ENCODE results near the gene TSHZ2.

DNA sequence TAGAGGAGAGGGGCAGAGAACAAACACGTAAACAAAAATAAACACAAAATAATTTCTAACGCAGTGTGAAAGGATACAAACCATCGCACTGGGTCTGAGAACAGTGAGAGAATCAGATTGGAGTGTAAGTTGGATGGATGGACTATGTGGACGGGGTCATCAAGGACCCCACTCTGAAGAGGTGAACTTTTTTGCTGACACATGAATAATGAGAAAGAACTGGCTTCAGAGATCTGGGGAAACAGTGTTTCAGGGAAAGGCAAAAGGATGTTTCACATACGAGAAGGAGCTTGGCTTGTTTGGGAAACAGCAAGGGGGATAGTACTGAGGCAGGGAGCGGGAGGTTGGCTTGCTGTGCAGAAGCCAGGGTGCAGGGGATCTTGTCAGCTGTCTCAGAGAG, 326.1 kb downstream of the TSHZ2 start:
- TF ChIP-seq, protein P1, sequence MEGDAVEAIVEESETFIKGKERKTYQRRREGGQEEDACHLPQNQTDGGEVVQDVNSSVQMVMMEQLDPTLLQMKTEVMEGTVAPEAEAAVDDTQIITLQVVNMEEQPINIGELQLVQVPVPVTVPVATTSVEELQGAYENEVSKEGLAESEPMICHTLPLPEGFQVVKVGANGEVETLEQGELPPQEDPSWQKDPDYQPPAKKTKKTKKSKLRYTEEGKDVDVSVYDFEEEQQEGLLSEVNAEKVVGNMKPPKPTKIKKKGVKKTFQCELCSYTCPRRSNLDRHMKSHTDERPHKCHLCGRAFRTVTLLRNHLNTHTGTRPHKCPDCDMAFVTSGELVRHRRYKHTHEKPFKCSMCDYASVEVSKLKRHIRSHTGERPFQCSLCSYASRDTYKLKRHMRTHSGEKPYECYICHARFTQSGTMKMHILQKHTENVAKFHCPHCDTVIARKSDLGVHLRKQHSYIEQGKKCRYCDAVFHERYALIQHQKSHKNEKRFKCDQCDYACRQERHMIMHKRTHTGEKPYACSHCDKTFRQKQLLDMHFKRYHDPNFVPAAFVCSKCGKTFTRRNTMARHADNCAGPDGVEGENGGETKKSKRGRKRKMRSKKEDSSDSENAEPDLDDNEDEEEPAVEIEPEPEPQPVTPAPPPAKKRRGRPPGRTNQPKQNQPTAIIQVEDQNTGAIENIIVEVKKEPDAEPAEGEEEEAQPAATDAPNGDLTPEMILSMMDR (IDR thresholded peaks at IDR 0.05) = no peak
- no peak for TF ChIP-seq POLR2A (IDR thresholded peaks at IDR 0.05)

All from heart left ventricle (tissue), 13 donors.